Common myeloid progenitor, CD34-positive (primary cell): ENCODE measurements around the gene IL10RA. TPM values are rescaled to one million over a fixed set of nuclear protein-coding genes. Genes with fewer than 3 reads are reported as not detected.

Source experiments
- CTCF ChIA-PET: fragments of 350-600 bp; sonication (Branson Sonifier 250); formaldehyde crosslinking; loops from one replicate; lab custom pipeline; 2021; ENCODE audit warnings: antibody characterized with exemption; lab: Charles Lee
- POLR2A ChIA-PET: fragments of 350-600 bp; sonication (Branson Sonifier 250); formaldehyde crosslinking; loops from one replicate; lab custom pipeline; 2021; ENCODE audit warnings: antibody characterized with exemption; lab: Charles Lee
- DNase-seq, 3 donors: peaks; one replicate each; pipeline versions ENCODE4 v3.0.0 to v3.0.0-alpha.2; 2013
- H3K27ac ChIP-seq, 2 experiments: 1 replicate in 1 of 2; 2 replicates in 1 of 2; pipeline ENCODE4 v1.7.0; 2013; ENCODE audit warnings: inconsistent platforms in 2 of 2, low read length in 2 of 2, mild to moderate bottlenecking in 2 of 2, low read depth in 1 of 2, moderate library complexity in 1 of 2; ENCODE audit not compliant: severe bottlenecking in 2 of 2, insufficient read depth in 1 of 2, poor library complexity in 1 of 2
- H3K27me3 ChIP-seq, 5 experiments: replicated peaks in 2 of 5; 1 replicate in 3 of 5; 2 replicates in 2 of 5; pipeline versions ENCODE4 v1.6.1 to v1.7.0; 2013; ENCODE audit warnings: low read length in 4 of 5, mild to moderate bottlenecking in 2 of 5, moderate library complexity in 2 of 5, inconsistent platforms in 1 of 5; ENCODE audit not compliant: insufficient read depth in 5 of 5, control insufficient read depth in 4 of 5
- H3K36me3 ChIP-seq, 4 experiments: 1 replicate in 2 of 4; 2 replicates in 2 of 4; pipeline versions ENCODE4 v1.6.1 to v1.7.0; 2013; ENCODE audit warnings: low read length in 3 of 4, control low read depth in 1 of 4, mild to moderate bottlenecking in 1 of 4; ENCODE audit not compliant: control insufficient read depth in 4 of 4, insufficient read depth in 4 of 4
- H3K4me1 ChIP-seq, 4 experiments: 1 replicate in 3 of 4; 2 replicates in 1 of 4; pipeline versions ENCODE4 v1.6.1 to v1.7.1; 2013; ENCODE audit warnings: low read length in 3 of 4, mild to moderate bottlenecking in 3 of 4, control low read depth in 1 of 4, inconsistent platforms in 1 of 4, moderate library complexity in 1 of 4; ENCODE audit not compliant: control insufficient read depth in 4 of 4, insufficient read depth in 4 of 4; ENCODE audit errors: control extremely low read depth in 1 of 4
- H3K4me3 ChIP-seq, 7 experiments: 1 replicate in 4 of 7; 2 replicates in 3 of 7; pipeline versions ENCODE4 v1.5.1 to v1.7.0; 2013; ENCODE audit warnings: mild to moderate bottlenecking in 7 of 7, low read length in 6 of 7, moderate library complexity in 6 of 7, inconsistent platforms in 2 of 7, low read depth in 2 of 7, control low read depth in 1 of 7; ENCODE audit not compliant: insufficient read depth in 4 of 7, control insufficient read depth in 1 of 7; ENCODE audit errors: extremely low read depth in 1 of 7
- H3K9me3 ChIP-seq, 5 experiments: 1 replicate in 4 of 5; 2 replicates in 1 of 5; pipeline versions ENCODE4 v1.6.1 to v1.7.1; 2013; ENCODE audit warnings: low read length in 4 of 5, mild to moderate bottlenecking in 2 of 5, inconsistent platforms in 1 of 5, low read depth in 1 of 5, moderate library complexity in 1 of 5; ENCODE audit not compliant: control insufficient read depth in 4 of 5, insufficient read depth in 2 of 5; ENCODE audit errors: control extremely low read depth in 1 of 5
- WGBS: methylation state at CpG from one replicate; pipeline ENCODE4 v1.1.5; 2013; ENCODE audit not compliant: insufficient coverage; 5-methylcytosine and 5-hydroxymethylcytosine counted together
- polyA plus RNA-seq: library from polyadenylated mRNA; unstranded; fragments of 120-200 nt; gene quantifications from one replicate; pipeline ENCODE4 v1.2.1, GENCODE V29; 2013

The IL10RA gene
- 7.1 TPM for polyA plus RNA-seq

- WGBS, result under 1% methylated on average over 46 of the region's 71 CpGs
- Histone ChIP-seq H3K4me1 (peaks cover 0 to 22% (median 16%) of the 10 kb centered on the region in 4 experiments), H3K27me3 (peaks cover 0 to 7% (median 2%) of the 10 kb centered on the region in 5 experiments), H3K27ac (peak within 1 kb of the TSS in 1 of 2 experiments; percentile 59), H3K9me3 (no peaks in the 10 kb centered on the region), H3K36me3 (no peaks in the 10 kb centered on the region), H3K4me3 (peak within 1 kb of the TSS; percentile 52 to 76 (median 67))
- CTCF ChIA-PET, result interaction anchor here (1.3 to 2.1 kb wide), 7 partner anchors 8 to 35 kb away, joined by 3 to 8 read pairs (median 4); no protein-coding TSS in a partner anchor
- POLR2A ChIA-PET, result interaction anchor here (0.6 to 0.7 kb wide), 2 partner anchors 34 to 61 kb away, joined by 3 to 5 read pairs; no protein-coding TSS in a partner anchor
- DNase-seq, result peak; percentile 66 to 81 (median 77)
Measured at GRCh38 chr11:117985953-117986887, at the start of gene IL10RA. TSS of gene IL10RA (plus strand) at chr11:117986394. CDS start at chr11:117986468, 74 bp downstream.

- WGBS, result 100% methylated on average over 2 of the region's 6 CpGs
- POLR2A ChIA-PET, result interaction anchor here (1.0 to 1.1 kb wide), 2 partner anchors 10 to 14 kb away, joined by 3 read pairs; no protein-coding TSS in a partner anchor
- H3K4me3 ChIP-seq, result no peak overlapping the region
Measured at GRCh38 chr11:117936973-117937372, 49.2 kb upstream of the IL10RA start.

DNA sequence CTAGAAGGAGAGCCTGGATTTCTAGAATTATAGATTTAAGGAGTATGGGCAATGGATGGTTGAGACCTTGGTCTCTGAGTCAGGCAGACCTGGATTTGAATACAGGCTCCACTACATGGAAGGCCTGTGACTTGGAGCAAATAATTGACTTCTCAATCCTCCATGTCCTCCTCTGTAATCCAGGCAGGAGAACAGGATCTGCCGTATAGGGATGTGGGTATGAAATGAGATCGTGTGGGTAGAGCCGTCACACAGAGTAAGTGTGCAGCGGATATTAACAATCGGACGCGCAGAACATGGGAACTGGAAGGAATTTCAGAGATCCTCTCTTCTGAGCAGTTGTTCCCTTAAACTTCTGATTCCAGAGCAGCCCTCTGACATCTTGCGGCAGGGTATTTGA lies 45.5 kb upstream of the IL10RA start:
- CTCF ChIA-PET, result interaction anchor here (1.3 to 1.5 kb wide), 2 partner anchors 9 to 113 kb away, joined by 3 to 5 read pairs; no protein-coding TSS in a partner anchor
- no peak overlapping the region for H3K4me3 ChIP-seq
- H3K4me1 ChIP-seq, result peaks cover 4 to 32% (median 18%) of the 10 kb centered on the region in 4 experiments
- H3K27me3 ChIP-seq, result peaks cover 0 to 2% (median 0%) of the 10 kb centered on the region in 5 experiments
- H3K36me3 ChIP-seq, result no peaks in the 10 kb centered on the region
- over 99% methylated on average over 7 of the region's 8 CpGs for WGBS
- POLR2A ChIA-PET, result no interaction called here
- no peak for DNase-seq
- H3K9me3 ChIP-seq, result no peaks in the 10 kb centered on the region
- H3K27ac ChIP-seq, result no peak overlapping the region

More at GRCh38 chr11:117936973-117937372, 49.2 kb upstream of the IL10RA start:
- DNase-seq, result no peak
- no peaks in the 10 kb centered on the region for H3K9me3 ChIP-seq
- no peak overlapping the region for H3K27ac ChIP-seq
- CTCF ChIA-PET, result interaction anchor here (1.0 to 13.0 kb wide), 7 partner anchors 11 to 120 kb away, joined by 3 to 123 read pairs (median 4); no protein-coding TSS in a partner anchor
- H3K4me1 ChIP-seq, result peaks cover 0 to 45% (median 1%) of the 10 kb centered on the region in 4 experiments
- H3K36me3 ChIP-seq, result no peaks in the 10 kb centered on the region
- H3K27me3 ChIP-seq, result peaks cover 0 to 2% (median 0%) of the 10 kb centered on the region in 5 experiments

GRCh38 chr11:117941163-117941707 lies 45.0 kb upstream of the IL10RA start:
- no peaks in the 10 kb centered on the region for H3K36me3 ChIP-seq
- WGBS, result 97% methylated on average over 4 of the region's 4 CpGs
- CTCF ChIA-PET, result interaction anchor here (0.8 to 1.5 kb wide), 3 partner anchors 10 to 98 kb away, joined by 3 to 4 read pairs (median 3); no protein-coding TSS in a partner anchor
- no peak overlapping the region for H3K27ac ChIP-seq
- POLR2A ChIA-PET, result no interaction called here
- no peak for DNase-seq
- no peaks in the 10 kb centered on the region for H3K9me3 ChIP-seq
- H3K27me3 ChIP-seq, result peaks cover 0 to 2% (median 0%) of the 10 kb centered on the region in 5 experiments
- no peak overlapping the region for H3K4me3 ChIP-seq
- peaks cover 4 to 29% (median 19%) of the 10 kb centered on the region in 4 experiments for H3K4me1 ChIP-seq

DNA sequence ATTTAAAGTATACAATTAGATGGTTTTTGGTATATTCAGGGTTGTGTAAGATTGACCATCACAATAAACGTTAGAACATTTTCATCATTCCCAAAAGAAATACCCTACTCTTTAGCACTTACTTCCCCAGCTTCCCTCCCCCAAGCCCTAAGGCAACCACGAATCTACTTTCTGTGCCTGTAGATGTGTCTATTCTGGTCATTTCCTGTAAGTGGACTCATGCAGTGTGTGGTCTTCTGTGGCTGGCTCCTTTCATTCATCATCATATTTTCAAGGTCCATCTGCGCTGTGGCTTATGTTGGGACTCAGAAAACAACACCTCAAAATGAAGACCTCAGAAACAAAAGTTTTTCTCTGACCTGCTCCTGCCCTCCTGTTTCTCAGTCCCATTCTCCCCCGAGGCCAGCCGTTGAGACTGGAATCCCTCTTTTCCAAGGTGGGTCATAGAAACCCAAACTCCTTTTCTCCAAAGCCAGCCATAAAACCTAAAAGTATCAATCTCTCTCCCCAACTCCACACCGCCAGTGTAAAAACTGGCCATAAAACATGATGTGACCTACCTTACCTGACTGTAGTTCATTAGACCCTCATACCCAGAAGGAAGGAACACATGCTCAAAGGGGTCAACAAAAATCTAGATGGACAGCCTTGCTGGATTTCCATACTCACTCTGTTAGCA lies 44.1 kb upstream of the IL10RA start:
- peaks cover 4 to 30% (median 19%) of the 10 kb centered on the region in 4 experiments for H3K4me1 ChIP-seq
- no peak for DNase-seq
- no peaks in the 10 kb centered on the region for H3K9me3 ChIP-seq
- 98% methylated on average over 4 of the region's 6 CpGs for WGBS
- H3K27me3 ChIP-seq, result peaks cover 0 to 2% (median 0%) of the 10 kb centered on the region in 5 experiments
- ChIA-PET CTCF (interaction anchor here (0.7 to 5.5 kb wide), 10 partner anchors 7 to 134 kb away, joined by 3 to 39 read pairs (median 4); no protein-coding TSS in a partner anchor), POLR2A (no interaction called here)
- no peaks in the 10 kb centered on the region for H3K36me3 ChIP-seq
- H3K4me3 ChIP-seq, result no peak overlapping the region
- H3K27ac ChIP-seq, result no peak overlapping the region

DNA sequence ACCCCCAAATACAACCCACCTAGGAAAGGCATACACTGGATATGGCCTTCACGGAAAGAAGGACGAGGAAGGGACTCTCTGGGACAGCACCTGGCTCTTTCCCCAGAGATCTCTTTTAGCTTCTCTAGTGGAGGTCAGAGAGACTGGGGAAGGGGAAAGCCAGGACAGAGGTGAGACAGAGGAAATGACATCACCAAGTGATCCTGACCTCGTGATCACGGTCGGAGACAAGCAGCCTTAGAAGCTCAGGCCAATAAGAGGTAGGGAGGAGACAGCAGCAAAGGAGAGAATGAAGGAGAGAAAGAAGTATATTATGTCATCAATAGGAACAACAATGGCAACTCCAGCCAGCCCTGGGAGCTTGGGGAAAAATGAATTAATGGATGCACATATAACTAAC lies 41.6 kb upstream of the IL10RA start:
- Histone ChIP-seq H3K36me3 (no peaks in the 10 kb centered on the region), H3K27ac (no peak overlapping the region), H3K4me3 (peak overlapping the region in 1 of 7 experiments; percentile 4), H3K27me3 (no peaks in the 10 kb centered on the region), H3K9me3 (no peaks in the 10 kb centered on the region), H3K4me1 (peaks cover 4 to 32% (median 19%) of the 10 kb centered on the region in 4 experiments)
- CTCF ChIA-PET, result interaction anchor here (0.7 to 12.3 kb wide), 15 partner anchors 9 to 136 kb away, joined by 3 to 229 read pairs (median 23); partner anchors contain the start of genes FXYD2 and TMPRSS13
- DNase-seq, result no peak
- POLR2A ChIA-PET, result interaction anchor here (0.6 kb wide), 1 partner anchor 36 kb away, joined by 3 read pairs; no protein-coding TSS in a partner anchor
- 58% methylated on average over 4 of the region's 5 CpGs for WGBS
